Lower leg skin (tissue), 4 donors: ENCODE results near the gene RNU1-2. TPM values are rescaled to one million over a fixed set of nuclear protein-coding genes. Genes with fewer than 3 reads are reported as not detected.
A peak's percentile ranks its signal among the peaks of the same experiment; 100 is the strongest.
"Not testable (repeated sequence)": the region's sequence is repeated elsewhere in the genome, so short reads cannot be mapped to it uniquely, and the experiment has no call there.

ENCODE experiments used
- DNase-seq, 2 donors: peaks; one replicate each; pipeline ENCODE4 v3.0.0-alpha.2; 2019; ENCODE audit warnings: low spot score in 2 of 2
- H3K4me3 ChIP-seq: fragments of 200-600 bp; sonication (generic); 2 replicates; pipeline ENCODE4 v1.5.1; 2017; ENCODE audit warnings: mild to moderate bottlenecking, low read depth; ENCODE audit not compliant: poor library complexity, severe bottlenecking
- WGBS, 2 donors: methylation state at CpG; one replicate each; pipeline ENCODE4 v1.1.5; 2018; 5-methylcytosine and 5-hydroxymethylcytosine counted together
- intact Hi-C: fragments of 100-400 bp; cut with DNase I; formaldehyde crosslinking; loops from one replicate; pipeline ENCODE4 v1.15.0; 2023; ENCODE audit warnings: low total_unique reads
- total RNA-seq, 4 donors: library from RNA; depleted of rRNA; stranded (reverse); fragments of >200 nt; gene quantifications; one replicate each; pipeline ENCODE4 v1.1.0, GENCODE V29; 2016

The RNU1-2 gene
- total RNA-seq = under 1 TPM in 3 of 4 donors, not detected in 1; under 0.01 TPM

- intact Hi-C loops = not testable (repeated sequence)
- peak; percentile 89 to 98 for DNase-seq
Measured at GRCh38 chr1:16895598-16896315, at the start of gene RNU1-2. RNU1-2 (plus strand) TSS chr1:16895980.

DNA sequence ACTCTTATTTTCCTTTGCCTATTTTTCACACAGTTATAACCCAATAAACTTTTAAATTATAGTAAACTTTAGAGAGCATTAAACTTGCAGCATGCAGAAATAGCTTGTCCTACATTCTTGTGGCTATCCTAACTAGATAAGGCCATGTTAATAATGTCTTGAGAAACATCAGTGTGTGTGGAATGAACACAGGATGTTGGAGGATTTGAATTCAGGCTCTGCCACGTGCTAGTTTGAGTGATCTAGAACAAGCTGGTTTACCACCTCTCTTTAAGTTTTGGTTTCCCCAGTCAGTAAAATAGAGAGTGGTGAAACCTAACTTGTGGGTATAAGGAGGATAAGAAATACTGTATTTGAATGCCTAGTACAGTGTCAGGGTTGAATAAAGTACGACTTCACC is 39.6 kb upstream of the RNU1-2 start:
- H3K4me3 ChIP-seq = not testable (repeated sequence)
- WGBS, 2 donors = 70 to 86% methylated on average over 1 to 2 of the region's 2 CpGs

More at GRCh38 chr1:16895598-16896315, at the start of gene RNU1-2:
- WGBS, 2 donors = 0% methylated on average over 16 to 24 of the region's 39 CpGs
- not testable (repeated sequence) for H3K4me3 ChIP-seq

DNA sequence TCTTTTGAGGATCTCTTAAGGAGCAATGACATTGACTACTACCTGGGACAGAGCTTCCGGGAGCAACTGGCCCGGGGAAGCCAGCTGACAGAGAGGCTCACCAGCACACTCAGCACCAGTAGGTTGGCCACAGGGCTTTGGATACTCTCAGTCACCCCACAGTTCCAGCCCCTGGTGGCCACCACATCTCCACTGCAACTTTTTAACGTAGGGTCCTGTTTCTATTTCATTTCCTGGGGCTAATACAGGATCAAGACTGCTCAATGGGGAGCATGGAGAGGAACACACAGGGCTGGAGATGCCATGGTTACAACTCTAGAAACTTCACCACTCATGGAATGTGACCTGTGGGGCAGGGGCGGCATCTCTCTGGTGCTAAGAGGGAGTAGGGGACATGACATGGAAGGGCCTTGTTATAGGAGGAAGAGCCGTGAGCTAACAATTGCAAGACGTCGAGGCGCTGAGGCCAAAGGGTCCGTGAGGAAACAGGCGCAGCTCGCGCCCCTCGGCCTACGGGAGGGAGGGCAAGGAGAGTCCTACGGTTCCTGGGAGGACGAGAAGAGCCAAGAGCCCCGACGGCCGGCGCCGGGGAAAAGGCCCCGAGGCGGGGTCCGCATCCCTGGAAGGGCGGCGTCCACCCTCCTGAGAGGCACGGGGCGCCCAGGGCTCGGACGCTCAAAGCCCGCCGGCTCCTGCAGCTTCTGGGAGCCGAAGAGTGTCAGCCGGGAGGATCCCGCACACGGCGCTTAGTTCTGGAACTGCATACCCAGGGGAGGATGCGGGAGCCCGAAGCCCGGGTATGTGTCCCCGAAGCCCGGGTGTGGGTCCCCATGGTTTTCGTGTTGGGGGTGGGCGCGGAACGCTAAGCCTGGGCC is 36.4 kb upstream of the RNU1-2 start:
- intact Hi-C loops, H3K4me3 ChIP-seq, DNase-seq: not testable (repeated sequence)
- WGBS, 2 donors = 45 to 53% methylated on average over 17 to 22 of the region's 46 CpGs

More for the DNA sequence above, 39.6 kb upstream of the RNU1-2 start:
- DNase-seq, intact Hi-C loops: not testable (repeated sequence)

- H3K4me3 ChIP-seq, intact Hi-C loops, DNase-seq: not testable (repeated sequence)
- 70 to 83% methylated on average over 9 of the region's 9 CpGs for WGBS, 2 donors
Measured at GRCh38 chr1:16860048-16860447, 35.7 kb upstream of the RNU1-2 start.

- DNase-seq, H3K4me3 ChIP-seq, intact Hi-C loops: not testable (repeated sequence)
- 46 to 74% methylated on average over 11 of the region's 16 CpGs for WGBS, 2 donors
Measured at GRCh38 chr1:16861832-16862245, 33.9 kb upstream of the RNU1-2 start.

- H3K4me3 ChIP-seq, DNase-seq, intact Hi-C loops: not testable (repeated sequence)
- WGBS, 2 donors = 97 to 99% methylated on average over 15 to 25 of the region's 25 CpGs
Measured at GRCh38 chr1:16862415-16862814, 33.4 kb upstream of the RNU1-2 start.

DNA sequence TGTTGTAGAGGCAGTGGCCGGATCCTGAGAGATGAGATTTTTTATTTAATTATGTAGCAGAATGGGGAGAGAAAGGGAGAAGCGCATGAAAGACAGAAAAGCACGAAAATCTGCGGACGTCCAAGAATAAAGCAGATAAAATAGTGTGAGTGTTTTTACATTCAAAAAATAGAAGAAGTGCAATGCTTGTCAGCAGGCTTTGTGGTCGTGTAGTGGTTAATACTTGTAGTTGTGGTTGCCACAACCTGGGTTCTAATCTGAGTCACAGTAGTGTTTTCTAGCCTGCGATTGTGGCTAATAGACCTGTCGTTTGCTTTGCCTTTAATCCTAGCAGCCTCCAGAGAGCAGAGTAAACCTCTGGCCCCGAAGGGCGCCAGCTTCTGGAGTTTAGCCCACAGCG is 32.8 kb upstream of the RNU1-2 start:
- intact Hi-C loops, H3K4me3 ChIP-seq, DNase-seq: not testable (repeated sequence)
- WGBS, 2 donors = 82 to 88% methylated on average over 6 of the region's 11 CpGs

GRCh38 chr1:16866926-16867707 is 28.7 kb upstream of the RNU1-2 start:
- H3K4me3 ChIP-seq, DNase-seq, intact Hi-C loops: not testable (repeated sequence)
- WGBS, 2 donors = 50 to 68% methylated on average over 4 of the region's 6 CpGs

DNA sequence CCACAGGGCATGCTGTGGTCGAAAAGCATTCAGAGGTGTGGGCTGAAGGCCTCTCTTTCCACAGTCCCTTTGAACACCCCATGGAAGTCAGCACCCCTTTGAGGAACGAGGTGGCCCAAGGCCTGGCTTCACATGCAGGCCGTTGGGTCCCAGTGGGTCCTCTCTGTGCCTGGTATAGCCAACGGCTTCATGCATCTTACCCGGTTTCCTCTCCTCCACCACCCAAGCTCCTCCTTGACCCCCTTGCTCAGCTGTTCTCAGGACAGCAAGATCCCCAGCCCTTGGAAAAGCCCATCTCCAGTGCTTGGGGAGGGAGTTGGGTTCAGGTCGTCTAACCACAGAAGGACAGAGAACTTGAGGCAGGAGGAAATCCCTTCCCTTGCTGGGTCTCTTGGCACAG is 27.0 kb upstream of the RNU1-2 start:
- H3K4me3 ChIP-seq, intact Hi-C loops, DNase-seq: not testable (repeated sequence)
- 85 to 88% methylated on average over 3 to 5 of the region's 6 CpGs for WGBS, 2 donors

GRCh38 chr1:16869996-16870395 is 25.8 kb upstream of the RNU1-2 start:
- intact Hi-C loops, H3K4me3 ChIP-seq, DNase-seq: not testable (repeated sequence)
- WGBS, 2 donors = 75 to 77% methylated on average over 6 to 7 of the region's 7 CpGs

DNA sequence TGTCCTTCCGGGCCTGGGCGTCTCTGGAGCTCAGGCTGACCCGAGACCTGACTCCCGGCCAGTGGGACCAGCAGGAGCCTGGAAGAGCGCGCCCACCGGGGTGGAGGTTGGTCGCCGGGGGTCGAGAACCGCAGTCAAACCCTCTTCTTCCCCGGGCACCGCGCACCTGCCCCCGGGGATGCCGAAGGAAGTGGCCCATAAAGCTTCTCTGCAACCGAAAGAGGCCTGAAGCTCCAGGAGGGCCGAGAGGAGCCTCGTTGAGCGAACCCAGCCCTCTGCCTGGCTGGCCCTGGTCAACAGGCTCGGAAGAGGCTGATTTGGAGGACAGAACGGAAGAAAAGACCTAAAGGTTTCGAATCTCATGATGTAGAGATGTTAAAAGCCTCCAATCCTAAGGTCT is 24.6 kb upstream of the RNU1-2 start:
- peak in 1 of 2 donors; percentile 86 for DNase-seq
- WGBS, 2 donors = 78 to 92% methylated on average over 23 of the region's 23 CpGs
- H3K4me3 ChIP-seq, intact Hi-C loops: not testable (repeated sequence)

DNA sequence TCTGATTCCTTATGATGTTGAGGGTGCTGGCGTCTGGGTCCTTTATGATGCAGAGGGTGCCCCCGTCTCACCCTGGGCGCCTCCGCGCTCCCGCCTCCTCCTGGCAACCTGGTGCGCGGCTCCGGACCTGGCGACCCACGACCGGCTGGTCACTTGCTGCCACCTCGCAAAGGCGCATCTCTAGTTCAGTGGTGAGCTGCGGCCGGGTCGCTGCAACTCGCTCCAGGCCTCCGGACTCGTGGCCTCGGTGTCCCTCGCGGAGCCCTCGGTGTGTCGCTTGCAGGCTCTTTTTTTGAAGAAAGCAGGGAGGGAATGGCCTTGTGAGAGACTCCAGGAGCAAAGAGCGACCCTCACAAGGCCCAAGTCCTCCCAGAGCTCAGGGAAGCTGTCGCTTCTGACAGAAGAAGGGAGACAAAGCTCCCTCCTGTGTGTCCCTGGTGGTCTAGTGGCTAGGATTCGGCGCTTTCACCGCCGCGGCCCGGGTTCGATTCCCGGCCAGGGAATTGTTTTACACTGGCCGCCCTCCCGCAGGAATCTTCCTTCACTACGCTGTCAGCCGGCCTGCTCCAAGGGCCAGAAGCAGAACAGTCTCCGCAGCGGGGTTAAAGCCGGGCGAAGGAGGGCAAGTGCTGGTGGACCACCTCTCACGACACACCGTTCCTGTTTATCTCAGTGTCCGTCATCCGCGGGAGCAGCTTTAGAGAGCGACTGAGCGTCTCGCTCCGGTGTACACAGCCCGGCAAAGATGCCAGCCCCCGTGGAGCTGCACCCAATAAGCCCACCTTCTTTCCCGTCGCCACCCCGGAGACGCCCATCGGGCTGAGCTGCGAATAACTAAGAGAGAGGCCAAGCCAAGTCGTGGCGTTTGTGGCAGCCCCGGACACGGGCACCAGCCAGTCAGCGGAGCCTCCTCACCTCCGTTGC is 23.4 kb upstream of the RNU1-2 start:
- 11 to 24% methylated on average over 40 to 60 of the region's 66 CpGs for WGBS, 2 donors
- H3K4me3 ChIP-seq, intact Hi-C loops: not testable (repeated sequence)
- peak in 1 of 2 donors; percentile 94 for DNase-seq

DNA sequence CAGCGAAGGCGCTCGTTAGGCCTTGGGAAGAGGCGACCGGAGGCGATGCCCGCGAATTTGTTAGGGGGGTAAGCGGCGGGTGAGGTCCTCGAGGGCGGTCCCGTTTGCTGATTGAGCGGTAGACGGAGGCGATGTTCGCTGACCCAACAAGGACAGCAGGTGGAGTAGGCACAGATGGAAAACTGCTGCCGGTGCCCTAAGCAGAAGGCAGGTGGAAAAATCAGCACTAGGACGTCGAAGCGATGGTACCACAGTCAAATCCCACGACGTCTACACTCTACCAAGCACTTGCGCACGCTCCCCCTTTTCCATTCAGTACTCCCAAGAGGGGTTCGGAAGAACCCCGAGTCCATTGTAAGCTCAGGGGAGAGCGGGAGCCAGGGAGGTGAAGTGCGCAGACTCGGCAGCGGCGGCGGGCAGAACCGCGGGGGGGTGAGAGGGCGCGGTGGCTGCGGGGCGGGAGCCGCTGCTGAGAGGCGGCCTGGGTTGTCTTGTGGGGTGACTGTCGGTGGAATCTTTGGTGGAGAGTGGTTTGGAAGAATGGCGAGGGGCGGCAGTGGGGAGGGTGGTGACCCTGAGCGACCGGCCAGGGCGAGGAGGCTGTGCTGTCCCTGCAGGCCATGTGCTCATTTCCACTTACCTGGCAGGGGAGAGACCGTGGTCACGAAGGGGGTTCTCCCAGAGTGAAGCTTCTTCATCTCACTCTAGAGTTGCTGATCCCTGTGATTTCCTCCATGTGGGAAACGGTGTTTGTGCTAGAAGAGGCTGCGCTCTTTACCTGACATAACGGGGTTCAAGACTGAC is 22.5 kb upstream of the RNU1-2 start:
- H3K4me3 ChIP-seq, intact Hi-C loops: not testable (repeated sequence)
- DNase-seq = peak in 1 of 2 donors; percentile 97

More for the DNA sequence above, 22.5 kb upstream of the RNU1-2 start:
- 12 to 20% methylated on average over 40 of the region's 52 CpGs for WGBS, 2 donors
